Osteoblast (primary cell): ENCODE data around the gene DHX16. TPM values are rescaled to one million over a fixed set of nuclear protein-coding genes. Genes with fewer than 3 reads are reported as not detected.

Experiments
- DNase-seq: peaks from one replicate; pipeline ENCODE4 v3.0.0; 2011; ENCODE audit warnings: low spot score, mixed read lengths; ENCODE audit not compliant: insufficient read length; ENCODE audit errors: missing footprints
- H2AFZ ChIP-seq: 2 replicates; pipeline ENCODE4 v1.6.0; 2011; ENCODE audit warnings: mild to moderate bottlenecking, low read length
- H3K27ac ChIP-seq: 2 replicates; pipeline ENCODE4 v1.5.1; 2011; ENCODE audit warnings: mild to moderate bottlenecking, low read depth, low read length, moderate library complexity
- H3K27me3 ChIP-seq: 2 replicates; pipeline ENCODE4 v1.6.0; 2012; ENCODE audit warnings: mild to moderate bottlenecking, control low read depth, inconsistent platforms, low read length, moderate library complexity; ENCODE audit not compliant: insufficient read depth
- H3K36me3 ChIP-seq: 2 replicates; pipeline ENCODE4 v1.5.1; 2011; ENCODE audit warnings: mild to moderate bottlenecking, low read length, control low read depth, moderate library complexity; ENCODE audit not compliant: insufficient read depth
- H3K4me1 ChIP-seq: 2 replicates; pipeline ENCODE4 v1.5.1; 2011; ENCODE audit warnings: mild to moderate bottlenecking, low read length, control low read depth, moderate library complexity; ENCODE audit not compliant: insufficient read depth
- H3K4me2 ChIP-seq: 2 replicates; pipeline ENCODE4 v1.6.0; 2011; ENCODE audit warnings: mild to moderate bottlenecking, low read length; ENCODE audit not compliant: insufficient read depth
- H3K4me3 ChIP-seq: fragments of 200-600 bp; sonication (generic); 3 replicates; pipeline ENCODE4 v1.5.1; 2012; ENCODE audit warnings: mild to moderate bottlenecking, low read length, inconsistent platforms; ENCODE audit not compliant: insufficient read depth
- H3K79me2 ChIP-seq: 2 replicates; pipeline ENCODE4 v1.6.0; 2012; ENCODE audit warnings: mild to moderate bottlenecking, low read length, control low read depth, inconsistent platforms; ENCODE audit not compliant: insufficient read depth
- H3K9me3 ChIP-seq: 2 replicates; pipeline ENCODE4 v1.5.1; 2011; ENCODE audit warnings: low read depth, low read length, control low read depth
- H4K20me1 ChIP-seq: 2 replicates; pipeline ENCODE4 v1.6.0; 2012; ENCODE audit warnings: mild to moderate bottlenecking, low read length, control low read depth; ENCODE audit not compliant: insufficient read depth
- total RNA-seq: library from RNA; depleted of rRNA; stranded (reverse); fragments of >200 nt; gene quantifications from 2 replicates; pipeline ENCODE4 v1.2.3, GENCODE V29; 2012
- TF ChIP-seq, protein P1 (sequence below): IDR thresholded peaks from 2 replicates; pipeline ENCODE4 v1.5.1; 2011; ENCODE audit warnings: mild to moderate bottlenecking, low read depth, low read length, moderate library complexity; ENCODE audit errors: extremely low read depth

The DHX16 gene
- total RNA-seq, 1 donor: 26.1 TPM

DNA sequence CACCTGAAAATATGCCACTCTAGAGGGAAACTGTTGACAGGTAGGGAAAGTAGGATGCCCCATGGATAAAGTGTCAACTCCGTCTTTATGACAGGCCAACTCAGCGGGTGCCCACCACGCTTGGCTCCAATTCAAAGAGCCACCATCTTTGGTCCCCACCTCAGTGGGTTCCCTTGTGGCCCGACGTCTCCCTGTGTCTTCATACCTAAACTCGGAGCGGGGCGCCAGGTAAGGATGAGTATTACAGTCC lies 44.0 kb upstream of the DHX16 start:
- Histone ChIP-seq H3K79me2 (peaks cover 37% of the 10 kb centered on the region), H3K4me3 (peak overlapping the region; percentile 87), H3K36me3 (peaks cover 35% of the 10 kb centered on the region), H4K20me1 (peaks cover 4% of the 10 kb centered on the region), H3K4me1 (peaks cover 17% of the 10 kb centered on the region), H2AFZ (peak overlapping the region; percentile 91), H3K27me3 (no peaks in the 10 kb centered on the region), H3K4me2 (peak overlapping the region; percentile 93), H3K27ac (peak overlapping the region; percentile 98), H3K9me3 (no peaks in the 10 kb centered on the region)
- no peak for DNase-seq
- TF ChIP-seq, protein P1, sequence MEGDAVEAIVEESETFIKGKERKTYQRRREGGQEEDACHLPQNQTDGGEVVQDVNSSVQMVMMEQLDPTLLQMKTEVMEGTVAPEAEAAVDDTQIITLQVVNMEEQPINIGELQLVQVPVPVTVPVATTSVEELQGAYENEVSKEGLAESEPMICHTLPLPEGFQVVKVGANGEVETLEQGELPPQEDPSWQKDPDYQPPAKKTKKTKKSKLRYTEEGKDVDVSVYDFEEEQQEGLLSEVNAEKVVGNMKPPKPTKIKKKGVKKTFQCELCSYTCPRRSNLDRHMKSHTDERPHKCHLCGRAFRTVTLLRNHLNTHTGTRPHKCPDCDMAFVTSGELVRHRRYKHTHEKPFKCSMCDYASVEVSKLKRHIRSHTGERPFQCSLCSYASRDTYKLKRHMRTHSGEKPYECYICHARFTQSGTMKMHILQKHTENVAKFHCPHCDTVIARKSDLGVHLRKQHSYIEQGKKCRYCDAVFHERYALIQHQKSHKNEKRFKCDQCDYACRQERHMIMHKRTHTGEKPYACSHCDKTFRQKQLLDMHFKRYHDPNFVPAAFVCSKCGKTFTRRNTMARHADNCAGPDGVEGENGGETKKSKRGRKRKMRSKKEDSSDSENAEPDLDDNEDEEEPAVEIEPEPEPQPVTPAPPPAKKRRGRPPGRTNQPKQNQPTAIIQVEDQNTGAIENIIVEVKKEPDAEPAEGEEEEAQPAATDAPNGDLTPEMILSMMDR: no peak

DNA sequence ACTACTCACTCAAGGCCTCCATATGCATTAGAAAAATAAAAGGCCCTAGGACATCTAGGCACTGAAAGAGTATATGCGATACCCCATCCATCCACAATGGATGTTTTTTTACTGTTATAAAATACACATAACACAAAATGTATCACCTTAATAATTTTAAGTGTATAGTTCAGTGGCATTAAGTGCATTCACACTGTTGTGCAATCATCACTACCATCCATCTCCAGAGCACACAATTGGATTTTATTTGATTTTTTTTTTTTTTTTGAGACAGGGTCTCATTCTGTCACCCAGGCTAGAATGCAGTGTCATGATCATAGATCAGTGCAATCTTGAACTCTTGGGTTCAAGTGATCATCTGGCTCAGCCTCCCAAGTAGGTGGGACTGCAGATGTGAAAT lies 41.5 kb upstream of the DHX16 start:
- peaks cover 52% of the 10 kb centered on the region for H3K36me3 ChIP-seq
- TF ChIP-seq, protein P1: no peak
- no peak overlapping the region for H3K4me3 ChIP-seq
- H3K27ac ChIP-seq: no peak overlapping the region
- peaks cover 18% of the 10 kb centered on the region for H3K79me2 ChIP-seq
- no peak overlapping the region for H2AFZ ChIP-seq
- no peaks in the 10 kb centered on the region for H3K9me3 ChIP-seq
- H4K20me1 ChIP-seq: no peaks in the 10 kb centered on the region
- no peak for DNase-seq
- H3K4me1 ChIP-seq: peaks cover 13% of the 10 kb centered on the region
- H3K4me2 ChIP-seq: no peak overlapping the region
- no peaks in the 10 kb centered on the region for H3K27me3 ChIP-seq

DNA sequence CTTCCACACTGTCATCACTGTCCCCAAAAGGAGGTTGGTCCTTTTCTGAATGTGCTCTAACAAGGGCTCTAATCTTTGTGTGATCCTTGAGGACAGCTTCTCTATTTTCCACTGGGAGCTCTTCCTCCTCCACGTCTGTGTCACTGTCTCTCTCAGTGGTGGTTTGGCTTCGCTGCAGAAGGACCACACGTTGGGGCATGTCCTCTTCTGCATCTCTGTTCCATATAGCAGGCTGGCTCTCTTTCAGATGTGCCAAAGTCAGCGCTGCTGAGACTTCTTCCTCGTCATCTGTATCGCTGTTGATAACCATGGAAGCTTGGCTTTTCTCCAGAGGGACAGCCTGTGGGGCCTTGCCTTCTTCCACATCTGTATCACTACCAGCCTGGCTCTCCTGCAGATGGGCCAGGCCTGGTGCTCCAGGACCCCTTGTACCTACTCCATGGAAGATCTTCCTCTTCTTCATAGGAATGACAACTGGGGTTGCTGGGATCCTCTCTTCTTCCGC lies 39.7 kb upstream of the DHX16 start:
- DNase-seq: no peak
- Histone ChIP-seq H2AFZ (no peak overlapping the region), H4K20me1 (no peaks in the 10 kb centered on the region), H3K36me3 (peaks cover 62% of the 10 kb centered on the region), H3K4me1 (peaks cover 3% of the 10 kb centered on the region), H3K4me2 (no peak overlapping the region), H3K27me3 (no peaks in the 10 kb centered on the region), H3K27ac (no peak overlapping the region), H3K79me2 (peaks cover 11% of the 10 kb centered on the region), H3K9me3 (no peaks in the 10 kb centered on the region), H3K4me3 (no peak overlapping the region)
- TF ChIP-seq, protein P1: no peak

DNA sequence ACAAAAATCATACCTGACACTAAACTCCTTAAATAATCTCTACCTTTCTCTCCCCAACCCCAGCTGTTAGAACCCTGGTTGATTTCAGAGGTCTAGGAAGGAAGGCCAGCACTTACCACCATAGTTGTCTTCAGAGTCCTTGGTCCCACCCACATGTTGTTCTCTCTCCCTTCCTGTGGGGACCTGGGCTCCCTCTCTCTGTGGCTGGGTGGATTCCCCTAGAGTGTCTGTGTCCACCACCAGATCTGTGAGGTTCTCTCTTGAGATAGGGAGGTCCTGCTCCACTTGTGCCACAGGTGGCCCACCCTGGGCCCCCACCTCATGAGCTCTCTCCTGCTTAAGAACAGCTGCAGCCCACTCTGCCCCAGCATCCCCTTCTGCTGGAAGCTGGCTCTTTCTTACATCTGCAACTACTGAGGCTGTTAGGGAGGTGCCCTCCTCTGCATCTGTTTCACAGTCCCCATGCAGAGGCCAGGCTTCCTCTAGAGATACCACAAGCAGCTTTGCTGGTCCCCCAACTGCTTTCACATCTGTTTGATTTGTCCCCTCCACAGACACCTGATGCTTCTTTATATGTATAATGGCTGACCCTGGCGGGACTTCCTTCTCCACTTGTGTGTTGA lies 39.1 kb upstream of the DHX16 start:
- Histone ChIP-seq H3K27ac (no peak overlapping the region), H4K20me1 (no peaks in the 10 kb centered on the region), H3K27me3 (no peaks in the 10 kb centered on the region), H3K79me2 (peaks cover 10% of the 10 kb centered on the region), H2AFZ (no peak overlapping the region), H3K4me2 (no peak overlapping the region), H3K4me1 (peaks cover 3% of the 10 kb centered on the region), H3K36me3 (peaks cover 67% of the 10 kb centered on the region), H3K9me3 (no peaks in the 10 kb centered on the region), H3K4me3 (no peak overlapping the region)
- TF ChIP-seq, protein P1: no peak
- no peak for DNase-seq
